Heart left ventricle (tissue), 13 donors: Measurements from ENCODE around the gene NUMB.

Experiments used
- CTCF ChIP-seq, 12 donors: fragments of 200-600 bp; sonication (generic) in 4 of 12; IDR thresholded peaks; one replicate each; pipeline versions ENCODE4 v1.5.0 to v1.8.0; 2018 to 2022; ENCODE audit warnings: antibody characterized with exemption in 12 of 12, mild to moderate bottlenecking in 5 of 12
- POLR2A ChIP-seq, 2 donors: fragments of 450-650 bp; IDR thresholded peaks; one replicate each; pipeline ENCODE4 v1.6.1; 2017; ENCODE audit warnings: antibody characterized with exemption in 2 of 2, mild to moderate bottlenecking in 2 of 2, moderate library complexity in 2 of 2
- donor health status: ischemic (EF 13 %, LVEDD 7.1; RV severe dilation, severe dysfunction).
- donor health status: DM: no; HTN: yes; CAD: no.
- donor health status: DM: no; HTN: no; CAD: no.
- donor health status: ischemic (EF 25% LVEDD 6.9; RV normal size, moderate dysfunction).
- donor health status: ischemic (EF 25% LVEDD 5.7; RV mildly dilated, moderate dysfunction).
- donor health status: ischemic (EF 35%, LVEDD 5.7; RV mildly dilated, moderate dysfunction).
- donor health status: nonischemic (EF 11% LVEDD 7.7; RV severe dilation, severe dysfunction).
- donor health status: DM: yes; HTN: yes; CAD: no.
- donor health status: PGD.
- donor health status: ischemic (EF 29% LVEDD 5.4; RV normal size, mild dysfunction).
- donor health status: nonischemic (EF 23%, LVEDD 6.1; RV moderate dilation, normal function).

DNA sequence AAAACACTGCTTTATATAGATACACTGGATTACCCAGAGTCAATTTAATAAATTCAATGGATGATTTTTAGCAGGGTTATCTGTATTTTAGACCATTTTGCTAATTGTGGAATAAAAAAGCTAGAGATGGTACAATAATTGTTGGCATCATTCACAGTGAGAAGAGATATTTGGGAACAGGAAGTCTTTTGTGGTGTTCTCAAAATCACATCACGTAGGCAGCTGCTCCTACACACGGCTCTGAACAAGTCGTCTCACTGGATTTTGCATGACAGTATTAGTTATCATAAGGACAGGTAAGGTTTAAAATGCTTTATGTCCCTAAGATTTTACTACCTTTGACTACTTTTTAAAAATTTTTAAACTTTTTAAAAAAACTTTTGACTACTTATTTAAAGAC lies 169.0 kb downstream of the NUMB start:
- TF ChIP-seq CTCF (IDR thresholded peaks at IDR 0.05) = no peak
- no peak for TF ChIP-seq POLR2A (IDR thresholded peaks at IDR 0.05)
